Measurements from ENCODE around the gene MKLN1. TPM values are rescaled to one million over a fixed set of nuclear protein-coding genes. Genes with fewer than 3 reads are reported as not detected.
A peak's percentile ranks its signal among the peaks of the same experiment; 100 is the strongest.

Gene MKLN1
- total RNA-seq, 1 experiment from 2014 or later = 34.3 TPM

DNA sequence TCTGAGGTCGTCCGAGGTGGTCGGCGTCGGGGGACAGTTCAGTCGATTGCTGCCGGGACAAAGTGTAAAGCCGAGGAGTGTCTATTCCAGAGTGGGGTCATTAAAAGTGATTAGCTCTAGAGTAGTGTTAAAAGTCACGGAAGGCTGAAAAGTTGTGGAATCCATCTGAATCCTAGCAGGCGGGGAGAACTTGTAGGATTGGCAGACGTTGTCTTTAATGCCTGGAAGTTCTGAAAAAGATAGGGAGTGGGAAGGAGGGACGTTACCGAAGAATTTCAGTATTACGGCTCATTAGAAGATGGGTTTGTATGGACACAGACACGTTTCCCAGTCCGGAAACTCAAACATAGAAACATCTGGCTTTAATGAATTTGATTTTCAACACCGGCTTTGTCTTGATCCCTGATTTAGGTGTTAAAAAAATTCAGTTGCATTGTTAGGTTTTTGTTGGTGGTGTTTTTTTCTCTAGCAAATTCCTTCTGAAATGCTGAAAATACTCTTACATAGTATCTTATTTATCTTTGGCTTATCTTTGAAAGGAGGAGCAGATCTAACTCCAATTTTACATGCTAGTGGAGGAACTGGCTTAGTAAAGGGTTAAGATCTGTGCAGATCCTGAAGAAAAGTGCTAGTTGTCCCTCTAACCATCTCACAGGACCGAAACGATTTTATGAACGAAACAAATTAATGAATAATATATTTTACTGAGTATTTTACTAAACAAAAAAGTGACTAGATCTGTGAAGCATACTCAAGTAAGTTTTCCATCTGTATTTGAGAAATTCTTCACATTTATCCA is 900 bp downstream of the MKLN1 start:
- Histone ChIP-seq H3K9me3 (ENCODE audit: control insufficient read depth, low read depth, low read length) (no peaks in the 10 kb centered on the region), H3K79me1 (ENCODE audit: insufficient read depth, low read depth, low read length, poor library complexity, severe bottlenecking) (peaks cover 8% of the 10 kb centered on the region), H2BK20ac (ENCODE audit: low read depth, low read length, poor library complexity, severe bottlenecking) (no peak overlapping the region), H3K14ac (ENCODE audit: insufficient read depth, low read length) (peak overlapping the region; percentile 98; the same call in 1 of the 2 replicates), H3K79me2 (ENCODE audit: insufficient read depth, low read length) (peaks cover 31% of the 10 kb centered on the region), H3K23ac (ENCODE audit: insufficient read length, low read depth, low read length) (no peak overlapping the region), H3K18ac (ENCODE audit: insufficient read length, low read depth, low read length) (no peak overlapping the region), H2BK12ac (ENCODE audit: insufficient read length, low read depth, low read length) (no peak overlapping the region), H2AK5ac (ENCODE audit: insufficient read length, low read length) (no peak overlapping the region), H3K27me3 (ENCODE audit: insufficient read depth, low read length) (no peaks in the 10 kb centered on the region), H3K4me1 (ENCODE audit: insufficient read depth, low read length) (peaks cover 4% of the 10 kb centered on the region; the same call in 1 of the 2 replicates), H3K4me2 (ENCODE audit: insufficient read depth, insufficient read length, low read length) (peak overlapping the region; percentile 88), H2BK5ac (ENCODE audit: insufficient read length, low read length) (no peak overlapping the region), H3K4ac (ENCODE audit: low read depth, low read length) (no peak overlapping the region), H3K56ac (ENCODE audit: insufficient read length, low read depth, low read length) (no peak overlapping the region), H3T11ph (ENCODE audit: low read length) (no peak overlapping the region), H2BK15ac (ENCODE audit: low read depth, low read length) (no peak overlapping the region), H4K20me1 (ENCODE audit: control insufficient read depth, insufficient read depth, insufficient read length) (no peaks in the 10 kb centered on the region), H4K8ac (replicated peaks; ENCODE audit: insufficient read length, low read depth, low read length) (no peak overlapping the region), H3K23me2 (ENCODE audit: insufficient read length, low read depth, low read length, poor library complexity, severe bottlenecking) (peaks cover 8% of the 10 kb centered on the region), H3K9ac (ENCODE audit: extremely low read depth, insufficient read length, low read length) (peak overlapping the region; percentile 99), H2BK120ac (ENCODE audit: low read depth, low read length, poor library complexity, severe bottlenecking) (no peak overlapping the region), H4K91ac (ENCODE audit: insufficient read length, low read depth, low read length) (no peak overlapping the region), H4K5ac (ENCODE audit: insufficient read length, low read depth, low read length) (no peak overlapping the region), H2AFZ (ENCODE audit: low read length) (no peak overlapping the region), H3K27ac (ENCODE audit: insufficient read length, low read depth, low read length) (no peak overlapping the region)
- TF ChIP-seq, protein P1, sequence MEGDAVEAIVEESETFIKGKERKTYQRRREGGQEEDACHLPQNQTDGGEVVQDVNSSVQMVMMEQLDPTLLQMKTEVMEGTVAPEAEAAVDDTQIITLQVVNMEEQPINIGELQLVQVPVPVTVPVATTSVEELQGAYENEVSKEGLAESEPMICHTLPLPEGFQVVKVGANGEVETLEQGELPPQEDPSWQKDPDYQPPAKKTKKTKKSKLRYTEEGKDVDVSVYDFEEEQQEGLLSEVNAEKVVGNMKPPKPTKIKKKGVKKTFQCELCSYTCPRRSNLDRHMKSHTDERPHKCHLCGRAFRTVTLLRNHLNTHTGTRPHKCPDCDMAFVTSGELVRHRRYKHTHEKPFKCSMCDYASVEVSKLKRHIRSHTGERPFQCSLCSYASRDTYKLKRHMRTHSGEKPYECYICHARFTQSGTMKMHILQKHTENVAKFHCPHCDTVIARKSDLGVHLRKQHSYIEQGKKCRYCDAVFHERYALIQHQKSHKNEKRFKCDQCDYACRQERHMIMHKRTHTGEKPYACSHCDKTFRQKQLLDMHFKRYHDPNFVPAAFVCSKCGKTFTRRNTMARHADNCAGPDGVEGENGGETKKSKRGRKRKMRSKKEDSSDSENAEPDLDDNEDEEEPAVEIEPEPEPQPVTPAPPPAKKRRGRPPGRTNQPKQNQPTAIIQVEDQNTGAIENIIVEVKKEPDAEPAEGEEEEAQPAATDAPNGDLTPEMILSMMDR (conservative IDR thresholded peaks at IDR 0.05) = no peak
- H3K4me3 Mint-ChIP-seq = peak overlapping the region; percentile 91 to 97
- WGBS (ENCODE audit: extremely low coverage, insufficient read length, low lambda C conversion rate) = no CpG with 5 or more reads among the region's 20 CpGs
- H3K27me3 Mint-ChIP-seq (ENCODE audit: low read depth) = no peaks in the 10 kb centered on the region
- DNase-seq = no peak
- peaks cover 0 to 6% (median 0%) of the 10 kb centered on the region in 3 experiments; a peak in 2 of 7 replicates for H3K36me3 Mint-ChIP-seq (ENCODE audit: insufficient read depth in 1 of 3, low read depth in 3 of 3)
- peaks cover 0 to 2% of the 10 kb centered on the region in 2 experiments; a peak in 1 of 5 replicates for H3K9me3 Mint-ChIP-seq
- peak overlapping the region; percentile 96 to 99 (median 97) for H3K27ac Mint-ChIP-seq
- peaks cover 32 to 36% of the 10 kb centered on the region in 2 experiments for H3K4me1 Mint-ChIP-seq
